KMS-11 (cell line): ENCODE results near the gene MRO.

Source experiments
- H2AFZ ChIP-seq: fragments of 200-600 bp; sonication (generic); 2 replicates; pipeline ENCODE4 v1.6.1; 2016; ENCODE audit warnings: antibody characterized with exemption, mixed run types, low read depth
- H3K27ac ChIP-seq: fragments of 200-600 bp; sonication (generic); 2 replicates; pipeline ENCODE4 v1.6.1; 2016; ENCODE audit warnings: mild to moderate bottlenecking, mixed run types
- H3K27me3 ChIP-seq: fragments of 200-600 bp; sonication (generic); 2 replicates; pipeline ENCODE4 v1.6.1; 2017; ENCODE audit warnings: mild to moderate bottlenecking, low read depth, mixed run types, moderate library complexity; ENCODE audit not compliant: insufficient read depth
- H3K36me3 ChIP-seq: fragments of 200-600 bp; sonication (generic); 2 replicates; pipeline ENCODE4 v1.6.1; 2017; ENCODE audit warnings: mild to moderate bottlenecking, mixed run types; ENCODE audit not compliant: insufficient read depth
- H3K4me1 ChIP-seq: fragments of 200-600 bp; sonication (generic); 2 replicates; pipeline ENCODE4 v1.6.1; 2016; ENCODE audit warnings: mild to moderate bottlenecking, low read depth, mixed run types; ENCODE audit not compliant: poor library complexity, severe bottlenecking
- H3K4me2 ChIP-seq: fragments of 200-600 bp; sonication (generic); 2 replicates; pipeline ENCODE4 v1.7.0; 2016; ENCODE audit warnings: mild to moderate bottlenecking, mixed run types
- H3K4me3 ChIP-seq: fragments of 200-600 bp; sonication (generic); IDR thresholded peaks from 2 replicates; pipeline ENCODE4 v1.6.1; 2017; ENCODE audit warnings: low read depth, low read length, mixed read lengths; ENCODE audit not compliant: insufficient read depth
- H3K79me2 ChIP-seq: fragments of 200-600 bp; sonication (generic); 2 replicates; pipeline ENCODE4 v1.6.1; 2016; ENCODE audit warnings: low read depth, mixed run types; ENCODE audit not compliant: insufficient read depth
- H3K9ac ChIP-seq: fragments of 200-600 bp; sonication (generic); 2 replicates; pipeline ENCODE4 v1.6.1; 2016; ENCODE audit warnings: mild to moderate bottlenecking, mixed run types
- H4K20me1 ChIP-seq: fragments of 200-600 bp; sonication (generic); 2 replicates; pipeline ENCODE4 v1.6.1; 2016; ENCODE audit warnings: mild to moderate bottlenecking, mixed run types; ENCODE audit not compliant: insufficient read depth
- CTCF ChIP-seq: fragments of 200-600 bp; sonication (generic); conservative IDR thresholded peaks from 2 replicates; pipeline ENCODE4 v1.6.1; 2017; ENCODE audit warnings: low read depth, mild to moderate bottlenecking, antibody characterized with exemption, low read length, moderate library complexity, mixed read lengths

Gene MRO

GRCh38 chr18:50844554-50844953, 24.7 kb upstream of the MRO start:
- TF ChIP-seq CTCF = no peak
- no peaks in the 10 kb centered on the region for H4K20me1 ChIP-seq
- no peaks in the 10 kb centered on the region for H3K27me3 ChIP-seq
- no peak overlapping the region for H3K4me2 ChIP-seq
- no peak overlapping the region for H3K4me3 ChIP-seq
- no peaks in the 10 kb centered on the region for H3K4me1 ChIP-seq
- H3K36me3 ChIP-seq = no peaks in the 10 kb centered on the region
- H2AFZ ChIP-seq = no peak overlapping the region
- no peak overlapping the region for H3K9ac ChIP-seq
- H3K27ac ChIP-seq = no peak overlapping the region
- no peaks in the 10 kb centered on the region for H3K79me2 ChIP-seq

GRCh38 chr18:50842846-50843245, 23.0 kb upstream of the MRO start:
- H3K79me2 ChIP-seq = no peaks in the 10 kb centered on the region
- H3K9ac ChIP-seq = no peak overlapping the region
- H3K4me2 ChIP-seq = no peak overlapping the region
- no peak for TF ChIP-seq CTCF
- no peak overlapping the region for H2AFZ ChIP-seq
- no peaks in the 10 kb centered on the region for H3K27me3 ChIP-seq
- H3K4me3 ChIP-seq = no peak overlapping the region
- H3K36me3 ChIP-seq = no peaks in the 10 kb centered on the region
- H3K27ac ChIP-seq = no peak overlapping the region
- H3K4me1 ChIP-seq = no peaks in the 10 kb centered on the region
- no peaks in the 10 kb centered on the region for H4K20me1 ChIP-seq

GRCh38 chr18:50839996-50840395, 20.2 kb upstream of the MRO start:
- no peaks in the 10 kb centered on the region for H4K20me1 ChIP-seq
- H3K79me2 ChIP-seq = no peaks in the 10 kb centered on the region
- H3K4me3 ChIP-seq = no peak overlapping the region
- H3K4me1 ChIP-seq = no peaks in the 10 kb centered on the region
- no peak for TF ChIP-seq CTCF
- no peaks in the 10 kb centered on the region for H3K27me3 ChIP-seq
- no peak overlapping the region for H3K27ac ChIP-seq
- H3K36me3 ChIP-seq = no peaks in the 10 kb centered on the region
- no peak overlapping the region for H3K4me2 ChIP-seq
- no peak overlapping the region for H3K9ac ChIP-seq
- no peak overlapping the region for H2AFZ ChIP-seq

GRCh38 chr18:50839341-50839740, 19.5 kb upstream of the MRO start:
- Histone ChIP-seq H3K27me3 (no peaks in the 10 kb centered on the region), H3K4me2 (no peak overlapping the region), H3K4me3 (no peak overlapping the region), H3K4me1 (no peaks in the 10 kb centered on the region), H4K20me1 (no peaks in the 10 kb centered on the region), H3K36me3 (no peaks in the 10 kb centered on the region), H3K27ac (no peak overlapping the region), H3K79me2 (no peaks in the 10 kb centered on the region), H2AFZ (no peak overlapping the region), H3K9ac (no peak overlapping the region)
- no peak for TF ChIP-seq CTCF
